Breast epithelium (tissue), 4 donors: ENCODE measurements around the gene CYLC2. TPM values are rescaled to one million over a fixed set of nuclear protein-coding genes. Genes with fewer than 3 reads are reported as not detected.

Source experiments
- DNase-seq, 2 donors: peaks; one replicate each; pipeline ENCODE4 v3.0.0-alpha.2; 2019; ENCODE audit warnings: low spot score in 2 of 2
- H3K27ac ChIP-seq, 2 donors: fragments of 200-600 bp; sonication (generic) in 1 of 2; one replicate each; pipeline ENCODE4 v1.5.1; 2016 to 2019; ENCODE audit warnings: mild to moderate bottlenecking in 1 of 2
- H3K27me3 ChIP-seq, 2 donors: fragments of 200-600 bp; sonication (generic) in 1 of 2; one replicate each; pipeline versions ENCODE4 v1.5.1 to v1.6.0; 2017 to 2019; ENCODE audit warnings: control low read depth in 1 of 2, mild to moderate bottlenecking in 1 of 2
- H3K36me3 ChIP-seq: fragments of 200-600 bp; one replicate; pipeline ENCODE4 v1.5.1; 2019
- H3K4me1 ChIP-seq, 2 donors: fragments of 200-600 bp; sonication (generic); one replicate each; pipeline ENCODE4 v1.5.1; 2016 to 2019; ENCODE audit warnings: control low read depth in 1 of 2
- H3K4me3 ChIP-seq, 3 donors: fragments of 200-600 bp; sonication (generic); 1 replicate in 2 of 3; 2 replicates in 1 of 3; pipeline ENCODE4 v1.5.1; 2016 to 2019; ENCODE audit warnings: mild to moderate bottlenecking in 3 of 3, moderate library complexity in 2 of 3
- H3K9me3 ChIP-seq, 2 donors: fragments of 200-600 bp; sonication (generic) in 1 of 2; one replicate each; pipeline ENCODE4 v1.5.1; 2016 to 2019; ENCODE audit warnings: control low read depth in 1 of 2
- POLR2A ChIP-seq: fragments of 450-650 bp; IDR thresholded peaks from one replicate; pipeline ENCODE4 v1.6.1; 2016; ENCODE audit warnings: antibody characterized with exemption, mild to moderate bottlenecking, moderate library complexity
- POLR2AphosphoS5 ChIP-seq, 3 donors: sonication (generic); formaldehyde crosslinking; IDR thresholded peaks; one replicate each; pipeline ENCODE4 v1.6.1; 2017; ENCODE audit warnings: antibody characterized with exemption in 3 of 3
- intact Hi-C: fragments of 100-400 bp; cut with DNase I; formaldehyde crosslinking; loops from one replicate; pipeline ENCODE4 v1.15.1; 2023; ENCODE audit warnings: low total_unique reads
- total RNA-seq, 3 donors: library from RNA; depleted of rRNA; stranded (reverse); fragments of >200 nt; gene quantifications; one replicate each; pipeline ENCODE4 v1.1.0, GENCODE V29; 2016
- TF ChIP-seq, protein P1 (sequence below), 3 donors: fragments of 450-650 bp; IDR thresholded peaks; one replicate each; pipeline ENCODE4 v1.5.1; 2016 to 2017; ENCODE audit warnings: antibody characterized with exemption in 3 of 3, mild to moderate bottlenecking in 3 of 3, moderate library complexity in 3 of 3

The CYLC2 gene
- total RNA-seq, 3 donors from 2014 or later = not detected

DNA sequence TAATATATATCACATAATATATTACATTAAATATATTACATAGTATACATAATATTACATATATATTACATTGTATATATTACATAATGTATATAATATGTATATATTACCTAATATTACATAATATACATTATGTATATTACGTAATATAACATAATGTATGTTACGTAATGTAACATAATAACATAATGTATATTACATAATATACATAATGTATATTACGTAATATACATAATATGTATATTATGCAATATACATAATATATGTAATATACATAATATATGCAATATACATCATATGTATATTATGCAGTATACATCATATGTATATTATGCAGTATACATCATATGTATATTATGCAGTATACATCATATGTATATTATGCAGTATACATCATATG lies 19.1 kb downstream of the CYLC2 start:
- no peaks in the 10 kb centered on the region for H3K27me3 ChIP-seq
- no peak overlapping the region for H3K27ac ChIP-seq
- no peak for TF ChIP-seq POLR2A
- TF ChIP-seq POLR2AphosphoS5 (IDR thresholded peaks at IDR 0.05) = no peak
- TF ChIP-seq, protein P1, sequence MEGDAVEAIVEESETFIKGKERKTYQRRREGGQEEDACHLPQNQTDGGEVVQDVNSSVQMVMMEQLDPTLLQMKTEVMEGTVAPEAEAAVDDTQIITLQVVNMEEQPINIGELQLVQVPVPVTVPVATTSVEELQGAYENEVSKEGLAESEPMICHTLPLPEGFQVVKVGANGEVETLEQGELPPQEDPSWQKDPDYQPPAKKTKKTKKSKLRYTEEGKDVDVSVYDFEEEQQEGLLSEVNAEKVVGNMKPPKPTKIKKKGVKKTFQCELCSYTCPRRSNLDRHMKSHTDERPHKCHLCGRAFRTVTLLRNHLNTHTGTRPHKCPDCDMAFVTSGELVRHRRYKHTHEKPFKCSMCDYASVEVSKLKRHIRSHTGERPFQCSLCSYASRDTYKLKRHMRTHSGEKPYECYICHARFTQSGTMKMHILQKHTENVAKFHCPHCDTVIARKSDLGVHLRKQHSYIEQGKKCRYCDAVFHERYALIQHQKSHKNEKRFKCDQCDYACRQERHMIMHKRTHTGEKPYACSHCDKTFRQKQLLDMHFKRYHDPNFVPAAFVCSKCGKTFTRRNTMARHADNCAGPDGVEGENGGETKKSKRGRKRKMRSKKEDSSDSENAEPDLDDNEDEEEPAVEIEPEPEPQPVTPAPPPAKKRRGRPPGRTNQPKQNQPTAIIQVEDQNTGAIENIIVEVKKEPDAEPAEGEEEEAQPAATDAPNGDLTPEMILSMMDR (IDR thresholded peaks at IDR 0.05) = no peak
- intact Hi-C loops = no loop called here
- no peaks in the 10 kb centered on the region for H3K4me1 ChIP-seq
- H3K4me3 ChIP-seq = no peak overlapping the region
- H3K36me3 ChIP-seq = no peaks in the 10 kb centered on the region
- no peak for DNase-seq
- H3K9me3 ChIP-seq = no peaks in the 10 kb centered on the region

DNA sequence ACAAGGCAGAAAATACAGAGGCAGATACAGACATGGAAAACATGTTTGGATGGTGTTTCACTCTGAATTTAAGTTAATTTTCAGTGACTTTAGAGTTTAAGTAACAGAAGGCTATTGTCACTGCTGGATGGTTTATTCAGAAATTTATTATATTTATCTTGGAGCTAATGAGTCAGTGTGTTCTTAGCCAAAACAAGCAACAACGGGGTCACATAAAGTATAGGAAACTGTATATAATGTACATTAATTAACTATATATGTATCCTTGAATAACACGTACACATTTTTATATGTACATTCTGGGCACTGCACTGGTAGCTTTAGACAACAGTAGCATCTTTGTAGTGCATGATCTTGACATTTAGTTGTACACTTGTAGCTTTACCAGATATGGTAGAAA lies 30.7 kb downstream of the CYLC2 start:
- Histone ChIP-seq H3K27ac (no peak overlapping the region), H3K4me1 (no peaks in the 10 kb centered on the region), H3K27me3 (no peaks in the 10 kb centered on the region), H3K9me3 (peaks cover 6 to 9% of the 10 kb centered on the region in 2 donors), H3K4me3 (no peak overlapping the region), H3K36me3 (no peaks in the 10 kb centered on the region)
- TF ChIP-seq POLR2AphosphoS5 (IDR thresholded peaks at IDR 0.05) (no peak), POLR2A (no peak)
- TF ChIP-seq, protein P1 (IDR thresholded peaks at IDR 0.05) = no peak
- intact Hi-C loops = no loop called here
- DNase-seq = no peak

DNA sequence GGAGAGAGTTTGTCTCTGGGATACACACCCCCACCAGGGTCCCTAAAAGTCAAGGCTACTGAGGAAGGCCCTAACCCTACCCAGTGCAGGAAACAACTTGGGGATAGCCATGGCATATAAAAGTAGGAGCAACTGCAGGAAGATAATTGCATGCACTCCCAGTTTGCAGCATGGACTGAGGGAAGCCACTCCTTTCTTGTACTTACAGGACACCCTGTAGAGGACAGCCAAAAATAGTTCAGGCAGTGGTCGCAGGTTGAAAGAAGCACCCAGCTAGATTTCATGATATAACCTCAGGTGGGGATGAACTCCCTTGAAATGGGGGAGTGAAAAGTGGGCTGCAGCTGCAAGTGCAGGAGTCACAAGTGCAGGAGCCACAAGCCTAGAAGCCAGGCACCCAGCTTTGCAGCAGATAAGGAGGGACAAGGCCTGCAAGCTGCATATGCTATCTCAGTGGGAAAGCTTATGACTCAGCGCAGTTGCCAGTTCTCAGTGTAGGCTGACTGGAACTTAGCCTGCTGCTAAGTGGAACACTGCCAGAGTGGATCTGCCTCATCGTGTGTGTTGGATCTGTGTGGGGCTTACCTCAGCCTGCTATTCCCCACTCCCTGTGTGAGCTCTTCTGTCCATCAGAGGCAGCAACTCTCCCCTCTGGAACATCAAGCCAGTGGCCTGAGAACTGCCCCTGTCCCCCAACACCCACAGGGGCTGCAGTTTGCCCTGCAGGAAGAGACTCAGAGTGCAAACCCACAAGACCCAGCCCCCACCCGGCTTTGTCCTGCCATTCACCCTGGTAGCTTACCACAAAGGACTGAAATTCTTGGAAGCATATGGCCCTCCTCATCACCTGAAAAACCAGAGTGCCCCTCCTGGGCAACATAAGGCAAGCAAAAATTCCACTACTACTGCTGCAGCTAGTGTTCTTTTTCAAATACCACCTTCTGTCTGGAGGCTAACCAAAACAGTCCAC lies 42.7 kb downstream of the CYLC2 start:
- intact Hi-C loops = no loop called here
- H3K36me3 ChIP-seq = no peaks in the 10 kb centered on the region
- no peaks in the 10 kb centered on the region for H3K4me1 ChIP-seq
- no peaks in the 10 kb centered on the region for H3K9me3 ChIP-seq
- H3K4me3 ChIP-seq = no peak overlapping the region
- no peaks in the 10 kb centered on the region for H3K27me3 ChIP-seq
- no peak for DNase-seq
- H3K27ac ChIP-seq = no peak overlapping the region
- TF ChIP-seq, protein P1 (IDR thresholded peaks at IDR 0.05) = no peak
- TF ChIP-seq POLR2AphosphoS5 (IDR thresholded peaks at IDR 0.05) (no peak), POLR2A (no peak)

DNA sequence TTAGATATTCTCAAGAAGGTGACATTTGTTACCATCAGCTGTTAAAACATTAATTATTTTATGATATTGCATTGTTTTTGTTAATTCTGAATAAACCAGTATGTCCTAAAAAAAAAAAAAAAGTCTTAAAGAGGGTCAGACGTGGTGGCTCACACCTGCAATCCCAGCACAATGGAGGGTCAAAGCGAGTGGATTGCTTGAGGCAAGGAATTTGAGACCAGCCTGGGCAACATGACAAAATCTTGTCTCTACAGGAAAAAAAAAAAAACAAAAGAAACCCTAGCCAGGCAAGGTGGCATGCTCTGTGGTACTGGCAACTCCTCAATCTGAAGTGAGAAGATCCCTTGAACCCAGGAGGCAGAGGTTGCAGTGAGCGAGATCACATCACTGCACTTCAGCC lies 46.8 kb downstream of the CYLC2 start:
- intact Hi-C loops = no loop called here
- DNase-seq = no peak
- peaks cover 0 to 6% of the 10 kb centered on the region in 2 donors for H3K9me3 ChIP-seq
- H3K4me1 ChIP-seq = no peaks in the 10 kb centered on the region
- H3K27ac ChIP-seq = no peak overlapping the region
- H3K4me3 ChIP-seq = no peak overlapping the region
- no peak for TF ChIP-seq POLR2A
- TF ChIP-seq POLR2AphosphoS5 (IDR thresholded peaks at IDR 0.05) = no peak
- TF ChIP-seq, protein P1 (IDR thresholded peaks at IDR 0.05) = no peak
- no peaks in the 10 kb centered on the region for H3K27me3 ChIP-seq
- H3K36me3 ChIP-seq = no peaks in the 10 kb centered on the region
